ENCODE measurements around the gene ODF2L.

ODF2L gene

GRCh38 chr1:86395751-86396497, at the start of gene ODF2L:
TSS of gene ODF2L (minus strand) at chr1:86396323. CDS start at chr1:86387027, 9,296 bp downstream.
- peak; percentile 21 for FAIRE-seq

GRCh38 chr1:86445919-86446318, 49.8 kb upstream of the ODF2L start:
- FAIRE-seq: no peak

- no peak for FAIRE-seq
Observed at GRCh38 chr1:86441997-86442396, 45.9 kb upstream of the ODF2L start.

GRCh38 chr1:86441581-86441980, 45.5 kb upstream of the ODF2L start:
- no peak for FAIRE-seq

- FAIRE-seq: no peak
Observed at GRCh38 chr1:86436041-86436440, 39.9 kb upstream of the ODF2L start.

- FAIRE-seq: no peak
Observed at GRCh38 chr1:86435327-86435726, 39.2 kb upstream of the ODF2L start.

- no peak for FAIRE-seq
Observed at GRCh38 chr1:86434059-86434458, 37.9 kb upstream of the ODF2L start.

GRCh38 chr1:86430376-86430775, 34.3 kb upstream of the ODF2L start:
- no peak for FAIRE-seq

GRCh38 chr1:86429835-86430234, 33.7 kb upstream of the ODF2L start:
- FAIRE-seq: no peak

- no peak for FAIRE-seq
Observed at GRCh38 chr1:86429122-86429725, 33.1 kb upstream of the ODF2L start.

GRCh38 chr1:86423873-86424272, 27.8 kb upstream of the ODF2L start, which contains the start of gene CLCA2:
TSS of gene CLCA2 (plus strand) at chr1:86424171. CDS start at chr1:86424248, 77 bp downstream.
- no peak for FAIRE-seq

GRCh38 chr1:86423473-86423872, 27.4 kb upstream of the ODF2L start:
- no peak for FAIRE-seq

- no peak for FAIRE-seq
Observed at GRCh38 chr1:86421601-86422280, 25.6 kb upstream of the ODF2L start.

GRCh38 chr1:86419277-86419903, 23.3 kb upstream of the ODF2L start:
- FAIRE-seq: no peak

GRCh38 chr1:86416343-86416742, 20.2 kb upstream of the ODF2L start:
- no peak for FAIRE-seq

- FAIRE-seq: no peak
Observed at GRCh38 chr1:86410879-86411278, 14.8 kb upstream of the ODF2L start.

GRCh38 chr1:86409416-86410021, 13.4 kb upstream of the ODF2L start:
- FAIRE-seq: no peak

GRCh38 chr1:86396498-86396890, 371 bp upstream of the ODF2L start:
- FAIRE-seq: no peak

GRCh38 chr1:86394416-86394815, 1.7 kb downstream of the ODF2L start:
- FAIRE-seq: no peak

GRCh38 chr1:86389307-86389706, 6.8 kb downstream of the ODF2L start:
- FAIRE-seq: peak; percentile 90

- FAIRE-seq: no peak
Observed at GRCh38 chr1:86388777-86389176, 7.3 kb downstream of the ODF2L start.

GRCh38 chr1:86387916-86388627, 8.1 kb downstream of the ODF2L start:
- FAIRE-seq: peak; percentile 70
